Fibroblast of lung (primary cell): ENCODE results near the gene HEPN1. TPM values are rescaled to one million over a fixed set of nuclear protein-coding genes. Genes with fewer than 3 reads are reported as not detected.

ENCODE experiments used
- DNase-seq, 2 donors: peaks; one replicate each; pipeline versions ENCODE4 v3.0.0 to v3.0.0-alpha.2; 2010; ENCODE audit warnings: low read depth in 2 of 2
- H2AFZ ChIP-seq: 2 replicates; pipeline ENCODE4 v1.5.1; 2012; ENCODE audit warnings: low read length, control low read depth, inconsistent platforms
- H3K27ac ChIP-seq: 2 replicates; pipeline ENCODE4 v1.5.1; 2011; ENCODE audit warnings: low read length, control low read depth; ENCODE audit not compliant: insufficient read depth
- H3K27me3 ChIP-seq: 2 replicates; pipeline ENCODE4 v1.5.1; 2011; ENCODE audit warnings: mild to moderate bottlenecking, low read length; ENCODE audit not compliant: control insufficient read depth, insufficient read depth
- H3K36me3 ChIP-seq: 2 replicates; pipeline ENCODE4 v1.5.1; 2011; ENCODE audit warnings: low read length; ENCODE audit not compliant: control insufficient read depth, insufficient read depth
- H3K4me1 ChIP-seq: 2 replicates; pipeline ENCODE4 v1.5.1; 2011; ENCODE audit warnings: low read length; ENCODE audit not compliant: control insufficient read depth, insufficient read depth; ENCODE audit errors: extremely low read depth
- H3K4me2 ChIP-seq: 2 replicates; pipeline ENCODE4 v1.5.1; 2011; ENCODE audit warnings: low read length, control low read depth; ENCODE audit not compliant: insufficient read depth; ENCODE audit errors: extremely low read depth
- H3K4me3 ChIP-seq, 4 experiments: fragments of 200-600 bp in 1 of 4; sonication (generic) in 1 of 4; replicated peaks in 1 of 4; 2 replicates each; pipeline ENCODE4 v1.5.1; 2011 to 2016; ENCODE audit warnings: low read length in 4 of 4, low read depth in 3 of 4, mild to moderate bottlenecking in 3 of 4, control low read depth in 2 of 4, inconsistent platforms in 1 of 4, mixed read lengths in 1 of 4; ENCODE audit not compliant: insufficient read depth in 1 of 4; ENCODE audit errors: control extremely low read depth in 1 of 4
- H3K79me2 ChIP-seq: 2 replicates; pipeline ENCODE4 v1.5.1; 2012; ENCODE audit warnings: mild to moderate bottlenecking, low read length, inconsistent platforms; ENCODE audit not compliant: control insufficient read depth, insufficient read depth
- H3K9ac ChIP-seq: 2 replicates; pipeline ENCODE4 v1.5.1; 2011; ENCODE audit warnings: mild to moderate bottlenecking, low read length, control low read depth; ENCODE audit not compliant: insufficient read depth
- H3K9me3 ChIP-seq: 2 replicates; pipeline ENCODE4 v1.5.1; 2012; ENCODE audit warnings: low read depth, low read length; ENCODE audit not compliant: control insufficient read depth, insufficient read depth
- H4K20me1 ChIP-seq: 2 replicates; pipeline ENCODE4 v1.5.1; 2011; ENCODE audit warnings: low read length; ENCODE audit not compliant: control insufficient read depth, insufficient read depth; ENCODE audit errors: extremely low read depth
- EZH2 ChIP-seq: IDR thresholded peaks from 2 replicates; pipeline ENCODE4 v1.5.1; 2012; ENCODE audit warnings: low read length, control low read depth, mild to moderate bottlenecking; ENCODE audit errors: missing control alignments
- polyA plus RNA-seq, 2 donors: library from polyadenylated mRNA; depleted of rRNA in 1 of 2; stranded (reverse) in 1 of 2; unstranded in 1 of 2; fragments of >200 nt; gene quantifications; 2 replicates each; pipeline ENCODE4 v1.2.1, GENCODE V29; 2011 to 2012; ENCODE audit warnings: missing spikeins in 1 of 2
- total RNA-seq: library from RNA; depleted of rRNA; stranded (reverse); fragments of >200 nt; gene quantifications from 2 replicates; pipeline ENCODE4 v1.2.1, GENCODE V29; 2014
- TF ChIP-seq, protein P1 (sequence below), 2 donors: IDR thresholded peaks in 1 of 2; conservative IDR thresholded peaks in 1 of 2; 1 replicate in 1 of 2; 2 replicates in 1 of 2; pipeline ENCODE4 v1.5.1; 2011 to 2012; ENCODE audit warnings: low read length in 2 of 2, control low read depth in 1 of 2, inconsistent platforms in 1 of 2, low read depth in 1 of 2, mild to moderate bottlenecking in 1 of 2

HEPN1 gene
- total and polyA plus RNA-seq, 2 donors (not counting 1 experiment from before 2014, with no cell fraction given) = not detected

DNA sequence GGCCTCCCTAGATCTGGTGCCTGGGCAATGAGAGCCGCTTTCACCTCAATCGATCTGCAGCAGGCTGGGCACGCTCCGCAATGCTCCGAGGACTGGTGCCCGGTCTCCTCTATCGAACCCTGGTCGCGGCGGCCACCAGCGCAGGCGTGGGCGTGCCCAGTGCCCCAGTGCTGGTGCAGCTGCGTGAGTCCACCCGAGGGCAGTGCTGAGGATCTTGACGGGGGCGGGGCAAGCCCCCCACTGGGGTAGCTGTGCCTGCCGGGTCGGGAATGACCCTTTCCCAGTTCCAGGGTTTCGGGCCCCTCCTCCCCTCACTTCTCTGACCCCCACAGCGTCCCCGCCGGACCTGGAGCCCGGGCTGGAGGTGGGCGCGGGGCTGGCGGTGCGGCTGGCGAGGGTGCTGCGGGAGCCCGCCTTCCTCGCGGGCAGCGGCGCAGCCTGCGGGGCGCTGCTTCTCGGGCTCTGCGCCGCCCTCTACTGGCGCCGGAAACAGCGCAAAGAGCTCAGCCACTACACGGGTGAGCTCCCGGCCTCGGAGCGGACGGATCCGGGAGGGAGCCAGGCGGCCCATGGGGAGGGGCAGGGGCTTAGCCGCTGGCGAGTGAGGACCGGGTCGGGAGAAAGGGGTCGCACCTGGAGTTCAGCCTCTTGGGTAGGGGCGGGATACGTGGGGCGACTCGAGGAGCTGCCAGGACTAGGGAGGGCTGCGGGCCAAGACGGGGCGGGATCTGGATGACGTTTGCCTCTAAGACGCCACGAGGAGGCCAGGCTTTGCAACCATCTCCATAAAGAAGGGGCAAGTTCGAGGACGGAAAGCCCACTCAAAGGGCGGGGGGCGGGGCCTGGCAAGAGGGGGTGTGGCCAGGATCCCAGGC is 42.9 kb upstream of the HEPN1 start:
- H3K27me3 ChIP-seq = peaks cover 18% of the 10 kb centered on the region
- H3K4me2 ChIP-seq = peak overlapping the region; percentile 97
- no peaks in the 10 kb centered on the region for H3K36me3 ChIP-seq
- no peaks in the 10 kb centered on the region for H3K79me2 ChIP-seq
- H2AFZ ChIP-seq = peak overlapping the region; percentile 92
- peak overlapping the region; percentile 96 for H3K9ac ChIP-seq
- no peaks in the 10 kb centered on the region for H4K20me1 ChIP-seq
- H3K4me3 ChIP-seq = peak overlapping the region; percentile 59 to 68 (median 66)
- H3K4me1 ChIP-seq = peaks cover 2% of the 10 kb centered on the region
- peak overlapping the region; percentile 98 for H3K27ac ChIP-seq
- H3K9me3 ChIP-seq = no peaks in the 10 kb centered on the region
- peak; percentile 94 to 97 for DNase-seq
- TF ChIP-seq, protein P1, sequence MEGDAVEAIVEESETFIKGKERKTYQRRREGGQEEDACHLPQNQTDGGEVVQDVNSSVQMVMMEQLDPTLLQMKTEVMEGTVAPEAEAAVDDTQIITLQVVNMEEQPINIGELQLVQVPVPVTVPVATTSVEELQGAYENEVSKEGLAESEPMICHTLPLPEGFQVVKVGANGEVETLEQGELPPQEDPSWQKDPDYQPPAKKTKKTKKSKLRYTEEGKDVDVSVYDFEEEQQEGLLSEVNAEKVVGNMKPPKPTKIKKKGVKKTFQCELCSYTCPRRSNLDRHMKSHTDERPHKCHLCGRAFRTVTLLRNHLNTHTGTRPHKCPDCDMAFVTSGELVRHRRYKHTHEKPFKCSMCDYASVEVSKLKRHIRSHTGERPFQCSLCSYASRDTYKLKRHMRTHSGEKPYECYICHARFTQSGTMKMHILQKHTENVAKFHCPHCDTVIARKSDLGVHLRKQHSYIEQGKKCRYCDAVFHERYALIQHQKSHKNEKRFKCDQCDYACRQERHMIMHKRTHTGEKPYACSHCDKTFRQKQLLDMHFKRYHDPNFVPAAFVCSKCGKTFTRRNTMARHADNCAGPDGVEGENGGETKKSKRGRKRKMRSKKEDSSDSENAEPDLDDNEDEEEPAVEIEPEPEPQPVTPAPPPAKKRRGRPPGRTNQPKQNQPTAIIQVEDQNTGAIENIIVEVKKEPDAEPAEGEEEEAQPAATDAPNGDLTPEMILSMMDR (conservative IDR thresholded peaks at IDR 0.05 in 1 of 2, IDR thresholded peaks at IDR 0.05 in 1 of 2; ENCODE audit: low read depth in 1 of 2, low read length in 2 of 2) = peak; percentile 41 to 57
- no peak for TF ChIP-seq EZH2

DNA sequence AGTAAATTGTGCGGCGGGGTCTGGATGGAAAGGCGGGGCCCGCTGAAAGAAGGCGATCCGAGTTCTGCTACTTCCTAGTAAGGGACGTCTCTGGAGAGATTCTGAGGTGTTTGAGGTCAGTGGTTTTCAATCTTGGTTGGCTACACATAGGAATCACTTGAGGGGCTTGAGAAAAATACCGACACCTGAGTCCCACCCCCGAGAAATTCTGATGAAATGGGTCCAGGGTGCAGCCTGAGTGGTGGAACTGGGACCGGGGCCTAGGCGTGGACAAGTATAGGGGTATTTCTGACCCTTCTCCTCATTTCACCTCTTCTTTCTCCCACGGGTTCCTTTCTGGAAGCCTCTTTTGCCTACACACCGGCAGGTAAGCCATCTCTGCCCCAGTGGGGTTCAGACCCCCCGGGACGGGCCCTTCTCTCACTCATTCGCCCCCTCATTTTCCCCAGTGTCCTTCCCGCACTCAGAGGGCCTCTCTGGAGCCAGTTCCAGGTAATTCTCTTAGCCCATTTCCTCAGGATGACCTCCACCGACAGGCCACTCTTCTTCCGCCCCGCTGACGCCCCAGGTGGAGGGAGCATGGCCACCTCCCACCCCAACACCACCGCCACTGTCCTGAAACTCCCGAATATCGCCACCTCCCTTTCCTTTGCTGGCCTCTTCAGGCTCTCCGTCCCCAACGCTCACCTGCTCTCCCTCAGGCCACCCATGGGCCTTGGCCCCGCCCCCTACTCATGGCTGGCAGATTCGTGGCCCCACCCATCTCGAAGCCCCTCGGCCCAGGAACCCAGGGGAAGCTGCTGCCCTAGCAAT is 42.0 kb upstream of the HEPN1 start:
- H3K4me1 ChIP-seq = peaks cover 2% of the 10 kb centered on the region
- H3K4me2 ChIP-seq = peak overlapping the region; percentile 66
- H2AFZ ChIP-seq = peak overlapping the region; percentile 49
- peaks cover 13% of the 10 kb centered on the region for H3K27me3 ChIP-seq
- H3K9me3 ChIP-seq = no peaks in the 10 kb centered on the region
- peak overlapping the region; percentile 59 to 68 (median 66) for H3K4me3 ChIP-seq
- H3K9ac ChIP-seq = peak overlapping the region; percentile 96
- no peaks in the 10 kb centered on the region for H3K79me2 ChIP-seq
- H4K20me1 ChIP-seq = no peaks in the 10 kb centered on the region
- H3K36me3 ChIP-seq = no peaks in the 10 kb centered on the region
- peak overlapping the region; percentile 98 for H3K27ac ChIP-seq
- TF ChIP-seq, protein P1 (conservative IDR thresholded peaks at IDR 0.05 in 1 of 2, IDR thresholded peaks at IDR 0.05 in 1 of 2; ENCODE audit: low read depth in 1 of 2, low read length in 2 of 2) = no peak
- no peak for TF ChIP-seq EZH2
- DNase-seq = no peak

DNA sequence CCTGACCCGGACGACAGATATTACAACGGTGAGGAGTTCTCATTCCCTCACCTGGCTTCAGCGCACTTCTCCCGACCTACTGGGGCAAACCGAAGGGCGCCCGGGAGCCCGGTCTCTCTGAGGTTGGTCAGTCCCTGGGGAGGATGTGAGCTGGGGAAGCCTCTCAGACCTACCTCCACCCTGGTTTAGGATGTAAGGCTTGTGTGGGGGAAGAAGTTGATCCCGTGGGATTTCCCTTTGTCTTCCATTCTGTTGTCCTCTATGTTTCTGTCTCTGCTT is 41.5 kb upstream of the HEPN1 start:
- no peaks in the 10 kb centered on the region for H3K9me3 ChIP-seq
- no peak overlapping the region for H3K9ac ChIP-seq
- peak overlapping the region in 2 of 4 experiments; percentile 66 for H3K4me3 ChIP-seq
- H3K36me3 ChIP-seq = no peaks in the 10 kb centered on the region
- no peaks in the 10 kb centered on the region for H4K20me1 ChIP-seq
- peaks cover 3% of the 10 kb centered on the region for H3K4me1 ChIP-seq
- DNase-seq = no peak
- H2AFZ ChIP-seq = no peak overlapping the region
- no peak overlapping the region for H3K4me2 ChIP-seq
- H3K79me2 ChIP-seq = no peaks in the 10 kb centered on the region
- peaks cover 10% of the 10 kb centered on the region for H3K27me3 ChIP-seq
- TF ChIP-seq, protein P1 (conservative IDR thresholded peaks at IDR 0.05 in 1 of 2, IDR thresholded peaks at IDR 0.05 in 1 of 2; ENCODE audit: low read depth in 1 of 2, low read length in 2 of 2) = no peak
- TF ChIP-seq EZH2 = no peak
- H3K27ac ChIP-seq = no peak overlapping the region
